ENCODE measurements around the gene RTL5.

The RTL5 gene

DNA sequence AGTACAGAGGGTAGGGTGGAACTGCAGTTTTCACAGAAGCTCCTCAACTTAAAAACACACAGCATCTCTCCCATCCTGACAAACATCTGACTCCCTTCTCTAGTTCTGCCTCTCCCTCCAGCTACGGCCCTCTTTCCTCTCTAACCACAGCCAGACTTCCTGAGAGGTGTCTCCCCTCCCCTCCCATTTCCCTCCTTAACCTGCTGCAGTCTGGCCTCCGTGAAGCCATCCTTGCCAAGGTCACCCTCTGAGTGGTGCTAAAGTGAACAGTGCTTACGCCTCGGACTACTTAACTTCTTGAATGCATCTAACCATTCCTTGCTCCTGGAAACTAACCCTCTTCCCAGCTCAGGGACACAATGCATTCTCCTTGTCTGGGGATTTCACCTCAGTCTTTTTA is 53.3 kb downstream of the RTL5 start:
- DNase-seq (ENCODE audit: low read depth, low spot score): no peak
